Naive B cell (primary cell): Measurements from ENCODE around the gene MACROD1. TPM values are rescaled to one million over a fixed set of nuclear protein-coding genes. Genes with fewer than 3 reads are reported as not detected.

Experiments used
- ATAC-seq, 2 donors: fragments of 150-1000 bp; cut with Tn5 transposase; 2 replicates each; pipeline ENCODE4 v1.10.0; 2021; ENCODE audit warnings: low read depth in 2 of 2, mild to moderate bottlenecking in 2 of 2, moderate library complexity in 2 of 2
- DNase-seq: peaks from one replicate; pipeline ENCODE4 v3.0.0; 2022
- H3K27ac Mint-ChIP-seq, 6 donors: one replicate each; pipeline ENCODE4 v1.8.0; 2020 to 2022; ENCODE audit warnings: mild to moderate bottlenecking in 6 of 6, mixed read lengths in 6 of 6, moderate library complexity in 5 of 6, inconsistent platforms in 2 of 6
- H3K27me3 Mint-ChIP-seq, 3 donors: one replicate each; pipeline ENCODE4 v1.8.0; 2021 to 2022; ENCODE audit warnings: mixed read lengths in 3 of 3, mild to moderate bottlenecking in 1 of 3
- H3K36me3 Mint-ChIP-seq, 2 donors: one replicate each; pipeline ENCODE4 v1.8.0; 2020 to 2022; ENCODE audit warnings: mixed read lengths in 2 of 2, inconsistent platforms in 1 of 2, mild to moderate bottlenecking in 1 of 2
- H3K4me1 Mint-ChIP-seq, 3 donors: one replicate each; pipeline ENCODE4 v1.8.0; 2020 to 2022; ENCODE audit warnings: mixed read lengths in 3 of 3, inconsistent platforms in 1 of 3, mild to moderate bottlenecking in 1 of 3, moderate library complexity in 1 of 3
- H3K4me3 Mint-ChIP-seq, 8 donors: one replicate each; pipeline ENCODE4 v1.8.0; 2020 to 2022; ENCODE audit warnings: mild to moderate bottlenecking in 8 of 8, mixed read lengths in 8 of 8, moderate library complexity in 8 of 8, inconsistent platforms in 2 of 8
- H3K9me3 Mint-ChIP-seq, 7 donors: one replicate each; pipeline ENCODE4 v1.8.0; 2020 to 2022; ENCODE audit warnings: mixed read lengths in 7 of 7, mild to moderate bottlenecking in 5 of 7, inconsistent platforms in 2 of 7, moderate library complexity in 1 of 7
- polyA plus RNA-seq, 6 donors: library from polyadenylated mRNA; unstranded; fragments of 300-500 nt; fragmentation: Illumina TruSeq; gene quantifications; one replicate each; pipeline ENCODE4 v1.2.3, GENCODE V29; 2021; ENCODE audit warnings: low read depth in 6 of 6

Gene MACROD1
- polyA plus RNA-seq, 6 donors from 2014 or later = 1.5 to 7.0 (median 3.2) TPM

DNA sequence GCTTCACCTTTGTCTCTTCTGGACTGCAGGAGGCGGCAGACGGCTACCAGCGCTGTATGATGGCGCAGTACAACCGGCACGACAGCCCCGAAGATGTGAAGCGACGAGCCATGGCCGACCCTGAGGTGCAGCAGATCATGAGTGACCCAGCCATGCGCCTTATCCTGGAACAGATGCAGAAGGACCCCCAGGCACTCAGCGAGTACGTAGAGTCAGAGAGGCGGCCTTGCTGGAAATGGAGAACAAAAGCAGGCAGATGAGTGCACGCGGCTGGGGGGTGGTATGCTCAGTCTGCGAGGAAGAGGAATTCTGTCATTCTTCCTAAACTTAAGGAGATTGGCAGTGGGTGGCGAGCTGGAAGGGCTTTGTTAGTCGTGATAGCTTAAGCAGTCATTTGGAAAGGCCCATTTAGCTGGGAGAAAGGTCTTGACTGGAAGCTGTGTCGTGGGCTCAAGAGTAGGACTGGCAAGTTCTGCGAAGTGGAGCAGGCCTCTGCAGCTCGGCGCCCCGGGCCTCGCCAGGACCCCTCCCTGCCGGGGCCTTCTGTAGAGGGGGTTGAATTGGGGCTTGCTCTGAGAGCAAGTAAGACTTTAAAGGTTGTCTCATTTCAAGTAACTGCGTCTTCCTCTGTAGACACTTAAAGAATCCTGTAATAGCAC is 37.6 kb upstream of the MACROD1 start:
- Mint-ChIP-seq H3K27ac (peak overlapping the region in 2 of 6 donors; percentile 47 to 81), H3K4me3 (peak overlapping the region in 2 of 8 donors; percentile 16 to 55)

DNA sequence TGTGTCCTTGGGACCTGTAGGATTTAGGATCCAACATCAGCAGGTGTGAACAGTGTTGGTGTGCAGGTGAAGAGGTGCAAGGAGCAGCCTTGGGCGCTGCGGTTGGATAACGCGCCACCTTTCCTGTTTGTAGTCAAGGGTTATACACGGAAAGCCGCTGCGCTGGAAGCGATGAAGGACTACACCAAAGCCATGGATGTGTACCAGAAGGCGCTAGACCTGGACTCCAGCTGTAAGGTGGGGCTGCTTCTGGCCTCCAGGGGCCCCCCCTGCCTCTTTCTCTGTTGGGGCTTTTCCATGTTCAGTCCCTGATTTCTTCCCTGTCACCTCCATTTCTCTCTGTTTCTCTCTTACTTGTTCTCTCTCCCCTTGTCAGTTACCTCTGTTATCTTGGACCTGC is 37.1 kb upstream of the MACROD1 start:
- no peaks in the 10 kb centered on the region for H3K9me3 Mint-ChIP-seq
- no peak for DNase-seq
- H3K4me1 Mint-ChIP-seq = peaks cover 18 to 39% (median 37%) of the 10 kb centered on the region in 3 donors
- no peak overlapping the region for H3K4me3 Mint-ChIP-seq
- H3K36me3 Mint-ChIP-seq = peaks cover 18 to 23% of the 10 kb centered on the region in 2 donors
- no peaks in the 10 kb centered on the region for H3K27me3 Mint-ChIP-seq
- H3K27ac Mint-ChIP-seq = no peak overlapping the region
- no peak for ATAC-seq

More for the DNA sequence above, 37.6 kb upstream of the MACROD1 start:
- peaks cover 18 to 23% of the 10 kb centered on the region in 2 donors for H3K36me3 Mint-ChIP-seq
- no peaks in the 10 kb centered on the region for H3K9me3 Mint-ChIP-seq
- no peaks in the 10 kb centered on the region for H3K27me3 Mint-ChIP-seq
- no peak for DNase-seq
- ATAC-seq = no peak
- peaks cover 24 to 44% (median 43%) of the 10 kb centered on the region in 3 donors for H3K4me1 Mint-ChIP-seq

DNA sequence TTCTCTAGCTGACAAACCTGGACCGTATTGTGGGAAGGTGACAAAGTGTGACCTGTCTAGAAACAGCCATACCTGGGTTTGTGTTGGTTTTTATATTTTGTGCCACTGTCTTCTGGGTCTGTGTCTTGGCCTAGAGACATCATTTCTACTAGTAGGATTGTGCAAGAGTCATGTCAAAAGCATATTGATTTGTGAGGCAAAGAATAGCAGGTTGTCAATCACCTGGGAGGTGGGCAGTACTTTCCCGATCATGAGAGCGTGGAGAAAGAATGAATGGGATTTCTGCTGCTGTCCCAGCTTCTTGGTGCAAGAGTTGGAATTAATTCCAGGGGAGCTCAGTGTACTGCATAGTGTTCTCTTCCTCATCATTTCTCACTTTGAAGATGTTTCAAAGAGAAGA is 35.6 kb upstream of the MACROD1 start:
- Mint-ChIP-seq H3K27me3 (no peaks in the 10 kb centered on the region), H3K27ac (no peak overlapping the region), H3K9me3 (no peaks in the 10 kb centered on the region), H3K4me3 (no peak overlapping the region), H3K36me3 (peaks cover 23 to 33% of the 10 kb centered on the region in 2 donors), H3K4me1 (peaks cover 17 to 26% (median 24%) of the 10 kb centered on the region in 3 donors)
- DNase-seq (no peak), ATAC-seq (no peak)

DNA sequence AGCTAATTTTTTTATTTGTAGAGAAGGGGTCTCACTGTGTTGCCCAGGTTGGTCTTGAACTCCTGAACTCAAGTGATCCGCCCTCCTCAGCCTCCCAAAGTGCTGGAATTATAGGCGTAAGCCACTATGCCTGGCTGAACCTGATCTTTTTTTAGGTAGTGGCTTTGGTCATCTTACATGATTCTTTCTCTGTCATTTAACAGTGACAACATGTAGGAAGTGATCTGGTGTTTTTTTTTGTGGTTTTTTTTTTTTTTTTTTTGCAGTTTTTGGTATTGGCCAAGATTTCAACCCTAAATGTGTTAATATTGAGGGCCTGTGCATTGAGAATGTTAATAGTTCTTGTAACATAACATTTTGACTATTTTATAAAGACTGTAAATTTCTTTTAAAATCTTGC is 32.6 kb upstream of the MACROD1 start:
- Mint-ChIP-seq H3K27ac (no peak overlapping the region), H3K4me1 (peaks cover 0 to 10% (median 0%) of the 10 kb centered on the region in 3 donors), H3K36me3 (peaks cover 27 to 32% of the 10 kb centered on the region in 2 donors), H3K27me3 (no peaks in the 10 kb centered on the region), H3K9me3 (no peaks in the 10 kb centered on the region), H3K4me3 (no peak overlapping the region)
- ATAC-seq = no peak
- DNase-seq = no peak

DNA sequence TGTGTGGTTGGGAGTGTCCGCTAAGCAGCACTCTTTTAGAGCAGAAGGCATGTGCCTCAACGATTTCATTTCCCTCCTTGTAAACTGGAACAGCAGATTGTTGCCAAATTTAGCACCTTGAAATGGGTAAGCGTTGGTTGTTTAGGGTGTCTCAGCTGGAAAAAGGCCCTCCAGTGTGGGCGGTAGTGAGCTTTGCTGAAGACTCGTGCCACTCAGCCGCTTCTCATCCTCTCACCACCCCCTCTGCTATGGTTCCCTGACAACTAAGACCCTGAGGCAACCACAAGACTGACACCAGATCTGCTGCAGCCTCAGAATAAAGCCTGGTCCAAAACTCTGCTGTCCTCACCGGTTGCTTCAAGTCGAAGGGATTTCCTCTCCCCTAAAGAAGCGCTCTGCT is 30.7 kb upstream of the MACROD1 start:
- Mint-ChIP-seq H3K27ac (peak overlapping the region in 1 of 6 donors; percentile 43), H3K27me3 (no peaks in the 10 kb centered on the region), H3K36me3 (peaks cover 18 to 28% of the 10 kb centered on the region in 2 donors), H3K9me3 (no peaks in the 10 kb centered on the region), H3K4me3 (no peak overlapping the region), H3K4me1 (peaks cover 6 to 12% (median 10%) of the 10 kb centered on the region in 3 donors)
- DNase-seq (no peak), ATAC-seq (no peak)

DNA sequence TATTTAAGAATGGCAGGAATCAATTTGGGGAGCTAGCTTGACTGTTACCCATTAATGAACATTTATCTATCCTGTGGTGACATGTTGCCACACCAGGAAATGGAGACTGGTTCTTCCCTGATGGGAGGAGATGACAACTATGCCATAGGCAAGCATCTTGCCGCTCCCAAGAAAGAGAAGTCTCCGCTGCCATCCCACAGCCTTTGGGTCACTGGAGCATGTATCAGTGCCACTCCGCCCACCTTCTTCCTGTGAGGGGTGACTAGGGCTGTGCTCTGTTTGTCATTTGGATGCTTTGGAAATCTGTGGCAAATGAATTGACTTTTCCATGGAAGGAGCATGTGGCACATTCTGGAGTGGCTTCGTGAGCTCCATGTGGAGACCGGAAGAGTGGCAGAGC is 26.5 kb upstream of the MACROD1 start:
- Mint-ChIP-seq H3K36me3 (peaks cover 14 to 20% of the 10 kb centered on the region in 2 donors), H3K9me3 (no peaks in the 10 kb centered on the region), H3K27me3 (no peaks in the 10 kb centered on the region), H3K4me1 (peaks cover 10 to 24% (median 12%) of the 10 kb centered on the region in 3 donors), H3K27ac (no peak overlapping the region), H3K4me3 (peak overlapping the region in 1 of 8 donors; percentile 58)
- DNase-seq = no peak
- ATAC-seq = no peak

DNA sequence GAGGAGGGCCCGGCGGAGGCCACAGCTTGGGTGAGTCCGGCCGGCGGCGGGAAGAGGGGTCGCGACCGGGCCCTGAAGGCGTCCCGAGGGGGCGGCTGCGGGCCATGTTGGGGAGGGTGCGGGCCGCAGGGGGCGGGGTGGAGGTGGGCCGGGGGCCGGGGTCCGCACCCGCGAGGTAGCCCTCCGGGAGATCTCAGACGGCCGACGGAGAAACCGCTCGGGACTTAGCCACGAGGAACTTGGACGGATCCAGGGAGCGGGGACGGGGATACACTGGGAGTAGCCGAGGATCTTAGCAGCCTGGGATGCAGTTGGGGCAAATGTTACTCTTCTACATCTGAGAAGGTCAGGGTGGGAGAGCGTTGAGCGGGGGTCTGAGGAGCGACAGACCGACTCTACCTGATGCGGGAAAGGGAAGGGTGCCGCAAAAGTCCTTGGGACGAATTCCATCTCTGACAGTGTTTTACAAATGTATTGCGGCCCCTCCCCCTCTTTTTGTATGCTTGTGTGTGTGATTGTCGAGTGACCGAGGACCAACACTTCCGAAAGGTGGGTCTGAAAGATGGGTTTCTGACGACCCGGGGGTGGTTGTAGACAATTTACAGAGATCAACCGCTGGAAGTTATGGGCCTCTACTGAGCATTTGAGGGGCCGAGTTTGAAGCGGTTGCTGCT is 20.7 kb upstream of the MACROD1 start:
- Mint-ChIP-seq H3K27ac (peak overlapping the region in 1 of 6 donors; percentile 79), H3K9me3 (no peaks in the 10 kb centered on the region), H3K4me3 (no peak overlapping the region), H3K36me3 (no peaks in the 10 kb centered on the region), H3K27me3 (no peaks in the 10 kb centered on the region), H3K4me1 (peaks cover 21 to 38% (median 33%) of the 10 kb centered on the region in 3 donors)
- DNase-seq (no peak), ATAC-seq (no peak)

DNA sequence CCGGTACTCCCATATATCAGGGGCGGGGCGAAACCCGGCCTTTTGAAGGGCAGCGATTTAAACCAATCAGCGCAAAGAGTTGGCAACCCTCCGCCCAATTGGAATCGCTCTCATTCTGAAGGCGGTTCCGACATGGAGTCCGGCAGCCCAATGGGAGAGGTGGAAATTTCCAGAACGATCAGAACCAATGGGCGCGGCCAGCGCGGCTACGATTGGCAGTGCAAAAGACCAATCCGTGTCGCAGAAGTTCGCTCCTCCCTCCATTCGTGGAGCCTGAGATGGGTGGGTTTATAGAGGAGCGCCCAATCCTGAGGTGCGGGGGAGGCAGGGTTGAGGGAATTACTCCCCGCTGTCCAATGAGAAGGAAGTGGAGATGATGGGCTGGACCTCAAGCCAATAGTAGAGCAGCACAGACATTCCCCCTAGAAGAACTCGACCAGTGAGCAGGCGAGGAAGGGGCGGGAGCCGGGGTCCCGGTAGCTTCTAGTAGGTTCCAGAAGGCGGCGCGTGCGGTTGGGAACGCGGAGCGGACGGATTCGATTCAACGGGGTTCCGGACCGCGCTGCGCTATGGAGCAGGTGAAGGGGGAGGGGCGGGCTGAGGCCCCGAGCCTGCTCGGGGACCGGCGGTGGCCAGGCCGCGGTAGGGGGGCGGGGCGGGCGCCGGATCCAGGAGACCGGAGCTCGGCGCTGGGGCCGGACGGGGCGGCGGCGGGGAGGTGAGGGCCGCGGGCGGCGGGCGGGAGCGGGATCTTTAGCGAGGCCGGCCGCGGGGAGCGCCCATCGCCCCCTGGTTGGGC is 20.0 kb upstream of the MACROD1 start, which contains the start of gene STIP1:
TSS of gene STIP1 (plus strand) at position 479 of the 799 bp plus-strand sequence. CDS start at position 570, 91 bp downstream.
- Mint-ChIP-seq H3K4me1 (peaks cover 22 to 41% (median 40%) of the 10 kb centered on the region in 3 donors), H3K9me3 (no peaks in the 10 kb centered on the region), H3K27ac (peak within 1 kb of the TSS in 5 of 6 donors; percentile 81 to 98 (median 97)), H3K4me3 (peak within 1 kb of the TSS in 7 of 8 donors; percentile 94 to 100 (median 99)), H3K27me3 (no peaks in the 10 kb centered on the region), H3K36me3 (no peaks in the 10 kb centered on the region)
- ATAC-seq (peak; percentile 86 to 88), DNase-seq (peak; percentile 99)

GRCh38 chr11:64185175-64185692 is 19.3 kb upstream of the MACROD1 start:
- H3K9me3 Mint-ChIP-seq = no peaks in the 10 kb centered on the region
- peak overlapping the region in 7 of 8 donors; percentile 94 to 100 (median 99) for H3K4me3 Mint-ChIP-seq
- ATAC-seq (no peak), DNase-seq (no peak)
- peaks cover 24 to 37% (median 37%) of the 10 kb centered on the region in 3 donors for H3K4me1 Mint-ChIP-seq
- no peaks in the 10 kb centered on the region for H3K27me3 Mint-ChIP-seq
- H3K27ac Mint-ChIP-seq = peak overlapping the region in 3 of 6 donors; percentile 70 to 98 (median 97)
- H3K36me3 Mint-ChIP-seq = no peaks in the 10 kb centered on the region

DNA sequence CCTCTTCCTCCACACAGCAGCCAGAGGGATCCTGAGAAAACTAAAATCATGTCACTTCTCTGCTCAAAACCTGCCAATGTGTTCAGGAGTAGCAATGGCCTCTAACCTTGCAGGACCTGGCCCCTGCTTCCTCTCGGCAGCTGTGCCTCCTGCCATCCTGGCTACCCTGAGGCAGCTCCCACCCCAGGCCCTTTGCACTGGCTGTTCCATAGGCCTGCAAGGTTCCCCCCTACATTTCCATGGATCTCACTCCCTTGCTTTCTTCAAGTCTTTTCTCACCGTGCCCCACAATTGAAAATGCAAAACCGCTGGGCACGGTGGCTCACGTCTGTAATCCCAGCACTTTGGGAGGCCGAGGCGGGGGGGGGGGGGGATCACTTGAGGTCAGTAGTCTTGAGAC is 18.0 kb upstream of the MACROD1 start:
- no peak for DNase-seq
- peak overlapping the region in 6 of 8 donors; percentile 12 to 94 (median 54) for H3K4me3 Mint-ChIP-seq
- no peaks in the 10 kb centered on the region for H3K27me3 Mint-ChIP-seq
- H3K9me3 Mint-ChIP-seq = no peaks in the 10 kb centered on the region
- H3K36me3 Mint-ChIP-seq = no peaks in the 10 kb centered on the region
- no peak overlapping the region for H3K27ac Mint-ChIP-seq
- no peak for ATAC-seq
- H3K4me1 Mint-ChIP-seq = peaks cover 24 to 37% (median 34%) of the 10 kb centered on the region in 3 donors

DNA sequence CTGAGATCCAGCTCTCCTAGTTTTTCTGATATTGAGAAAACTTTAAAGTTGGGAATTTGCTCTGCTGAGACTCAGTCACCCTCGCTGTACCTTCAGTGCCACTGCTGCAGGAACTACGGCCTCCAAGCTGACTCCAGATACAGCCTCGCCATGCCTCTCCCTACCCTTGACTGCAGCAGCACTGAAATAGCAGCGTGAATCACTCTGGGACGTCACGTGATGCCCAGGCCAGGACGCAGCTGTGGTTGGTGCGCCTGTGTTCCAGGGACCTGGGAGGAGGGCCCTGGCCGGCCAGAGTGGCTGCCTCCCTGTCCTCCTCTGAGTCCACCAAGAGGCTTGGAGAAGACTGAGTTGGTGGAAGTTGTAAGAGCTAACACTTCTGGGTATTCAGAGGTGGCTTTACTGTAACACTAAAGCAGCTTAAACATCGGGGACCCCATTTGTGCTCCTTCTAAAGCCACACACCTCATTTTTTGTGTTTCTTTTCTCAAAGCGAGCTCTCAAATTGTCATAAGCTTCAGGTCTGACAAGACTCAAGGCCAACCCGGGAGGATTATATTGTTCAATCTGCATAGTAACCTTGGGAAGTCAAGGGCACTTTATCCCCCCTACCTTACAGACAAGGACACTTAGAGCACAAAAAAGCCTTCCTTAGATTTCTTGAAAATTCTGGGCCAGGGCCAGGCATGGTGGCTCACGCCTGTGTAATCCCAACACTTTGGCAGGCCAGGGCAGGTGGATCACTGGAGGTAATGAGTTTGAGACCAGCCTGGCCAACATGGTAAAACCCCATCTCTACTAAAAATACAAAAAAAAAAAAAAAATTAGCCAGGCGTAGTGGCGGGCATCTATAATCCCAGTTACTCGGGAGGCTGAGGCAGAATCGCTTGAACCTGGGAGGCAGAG is 15.8 kb upstream of the MACROD1 start:
- ATAC-seq (no peak), DNase-seq (no peak)
- Mint-ChIP-seq H3K27ac (no peak overlapping the region), H3K27me3 (no peaks in the 10 kb centered on the region), H3K4me1 (peaks cover 31 to 47% (median 44%) of the 10 kb centered on the region in 3 donors), H3K36me3 (no peaks in the 10 kb centered on the region), H3K4me3 (peak overlapping the region in 2 of 8 donors; percentile 30 to 44), H3K9me3 (no peaks in the 10 kb centered on the region)

DNA sequence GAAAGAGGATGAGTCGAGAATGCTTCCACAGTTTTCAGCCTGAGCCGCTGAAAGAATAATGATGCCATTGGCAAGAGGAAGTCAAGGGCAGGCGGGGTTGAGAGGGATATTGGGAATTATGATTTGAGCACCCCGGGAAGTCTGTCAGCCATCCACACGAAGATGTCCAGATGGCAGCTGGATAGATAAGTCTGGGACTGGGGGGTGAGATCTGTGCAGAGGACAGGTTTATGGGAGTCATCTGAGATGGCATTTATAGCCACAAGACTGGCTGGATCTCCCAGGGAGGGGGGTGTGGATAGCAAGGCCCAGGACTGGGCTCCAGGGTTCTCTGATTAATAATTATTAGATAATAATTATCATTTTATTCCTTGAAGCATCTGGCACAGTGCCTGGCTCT is 15.0 kb upstream of the MACROD1 start:
- Mint-ChIP-seq H3K9me3 (no peaks in the 10 kb centered on the region), H3K4me1 (peaks cover 28 to 44% (median 43%) of the 10 kb centered on the region in 3 donors), H3K36me3 (no peaks in the 10 kb centered on the region), H3K27ac (no peak overlapping the region), H3K27me3 (no peaks in the 10 kb centered on the region), H3K4me3 (peak overlapping the region in 1 of 8 donors; percentile 22)
- DNase-seq (no peak), ATAC-seq (no peak)
